Gastroesophageal sphincter (tissue), 4 donors: Measurements from ENCODE around the gene MIEN1. TPM values are rescaled to one million over a fixed set of nuclear protein-coding genes. Genes with fewer than 3 reads are reported as not detected.

ENCODE experiments used
- ATAC-seq: fragments of 150-250 bp; one replicate; pipeline ENCODE4 v1.9.1; 2016; ENCODE audit warnings: mild to moderate bottlenecking, moderate library complexity
- H3K27ac ChIP-seq, 4 donors: fragments of 200-600 bp; sonication (generic) in 3 of 4; 1 replicate in 3 of 4; 2 replicates in 1 of 4; pipeline ENCODE4 v1.5.1; 2016 to 2019
- H3K27me3 ChIP-seq: fragments of 200-600 bp; sonication (generic); one replicate; pipeline ENCODE4 v1.5.1; 2019
- H3K36me3 ChIP-seq, 2 donors: fragments of 200-600 bp; sonication (generic); one replicate each; pipeline ENCODE4 v1.5.1; 2019; ENCODE audit warnings: control low read depth in 1 of 2
- H3K4me1 ChIP-seq, 3 donors: fragments of 200-600 bp; sonication (generic); 1 replicate in 2 of 3; 2 replicates in 1 of 3; pipeline ENCODE4 v1.5.1; 2016 to 2019; ENCODE audit warnings: control low read depth in 2 of 3
- H3K4me3 ChIP-seq, 2 donors: fragments of 200-600 bp; sonication (generic); one replicate each; pipeline ENCODE4 v1.5.1; 2019; ENCODE audit warnings: mild to moderate bottlenecking in 1 of 2, moderate library complexity in 1 of 2
- H3K9me3 ChIP-seq, 3 donors: fragments of 200-600 bp; sonication (generic); one replicate each; pipeline ENCODE4 v1.5.1; 2017 to 2019; ENCODE audit warnings: control low read depth in 2 of 3
- EP300 ChIP-seq: sonication (generic); formaldehyde crosslinking; IDR thresholded peaks from one replicate; pipeline ENCODE4 v1.6.1; 2017; ENCODE audit warnings: antibody characterized with exemption, mild to moderate bottlenecking
- POLR2A ChIP-seq, 2 donors: fragments of 450-650 bp; IDR thresholded peaks; one replicate each; pipeline ENCODE4 v1.6.1; 2017; ENCODE audit warnings: antibody characterized with exemption in 2 of 2, mild to moderate bottlenecking in 2 of 2, moderate library complexity in 1 of 2
- POLR2AphosphoS5 ChIP-seq: sonication (generic); formaldehyde crosslinking; IDR thresholded peaks from one replicate; pipeline ENCODE4 v1.6.1; 2017; ENCODE audit warnings: antibody characterized with exemption
- WGBS, 2 donors: methylation state at CpG; one replicate each; pipeline ENCODE4 v1.1.5; 2018; ENCODE audit warnings: low coverage in 1 of 2; 5-methylcytosine and 5-hydroxymethylcytosine counted together
- total RNA-seq, 4 donors: library from RNA; depleted of rRNA; stranded (reverse); fragments of >200 nt; gene quantifications; one replicate each; pipeline ENCODE4 v1.1.0, GENCODE V29; 2016
- TF ChIP-seq, protein P1 (sequence below), 4 experiments: fragments of 200-600 bp in 2 of 4; fragments of 450-650 bp in 2 of 4; sonication (generic) in 1 of 4; IDR thresholded peaks; one replicate each; pipeline ENCODE4 v1.5.1; 2017 to 2019; ENCODE audit warnings: antibody characterized with exemption in 4 of 4, mild to moderate bottlenecking in 2 of 4, moderate library complexity in 2 of 4

MIEN1 gene
- total RNA-seq, 4 donors from 2014 or later = 39.4 to 72.4 (median 45.2) TPM

DNA sequence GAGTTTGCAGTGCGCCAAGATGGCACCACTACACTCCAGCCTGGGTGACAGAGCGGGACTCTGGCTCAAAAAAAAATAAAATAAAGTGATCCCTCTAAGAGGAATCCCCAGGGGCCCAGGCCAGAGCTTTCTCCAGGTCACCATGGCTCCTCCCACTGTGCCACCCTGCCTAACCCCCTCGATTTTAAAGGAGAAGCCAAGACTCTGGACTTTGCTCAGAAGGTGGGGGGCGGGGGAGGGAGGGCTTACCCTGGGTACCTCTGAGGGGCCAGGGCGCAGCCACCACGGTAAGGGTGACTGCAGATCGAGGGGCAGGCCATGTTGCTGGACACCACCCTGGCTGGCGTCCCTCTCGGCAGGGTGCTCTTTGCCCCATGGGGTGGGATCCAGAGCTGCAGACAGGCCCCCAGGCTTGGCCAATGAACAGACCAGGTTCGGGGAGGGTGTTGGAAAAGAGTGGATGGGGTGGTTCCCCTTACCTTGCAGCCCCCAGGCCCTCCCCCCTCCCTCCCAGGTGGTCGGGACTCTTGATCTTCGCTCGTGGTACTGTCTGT lies 7.0 kb upstream of the MIEN1 start:
- Histone ChIP-seq H3K27ac (no peak overlapping the region), H3K27me3 (peaks cover 69% of the 10 kb centered on the region), H3K4me3 (no peak overlapping the region), H3K36me3 (no peaks in the 10 kb centered on the region), H3K4me1 (peaks cover 0 to 34% (median 23%) of the 10 kb centered on the region in 3 donors), H3K9me3 (no peaks in the 10 kb centered on the region)
- TF ChIP-seq, protein P1, sequence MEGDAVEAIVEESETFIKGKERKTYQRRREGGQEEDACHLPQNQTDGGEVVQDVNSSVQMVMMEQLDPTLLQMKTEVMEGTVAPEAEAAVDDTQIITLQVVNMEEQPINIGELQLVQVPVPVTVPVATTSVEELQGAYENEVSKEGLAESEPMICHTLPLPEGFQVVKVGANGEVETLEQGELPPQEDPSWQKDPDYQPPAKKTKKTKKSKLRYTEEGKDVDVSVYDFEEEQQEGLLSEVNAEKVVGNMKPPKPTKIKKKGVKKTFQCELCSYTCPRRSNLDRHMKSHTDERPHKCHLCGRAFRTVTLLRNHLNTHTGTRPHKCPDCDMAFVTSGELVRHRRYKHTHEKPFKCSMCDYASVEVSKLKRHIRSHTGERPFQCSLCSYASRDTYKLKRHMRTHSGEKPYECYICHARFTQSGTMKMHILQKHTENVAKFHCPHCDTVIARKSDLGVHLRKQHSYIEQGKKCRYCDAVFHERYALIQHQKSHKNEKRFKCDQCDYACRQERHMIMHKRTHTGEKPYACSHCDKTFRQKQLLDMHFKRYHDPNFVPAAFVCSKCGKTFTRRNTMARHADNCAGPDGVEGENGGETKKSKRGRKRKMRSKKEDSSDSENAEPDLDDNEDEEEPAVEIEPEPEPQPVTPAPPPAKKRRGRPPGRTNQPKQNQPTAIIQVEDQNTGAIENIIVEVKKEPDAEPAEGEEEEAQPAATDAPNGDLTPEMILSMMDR (IDR thresholded peaks at IDR 0.05) = no peak
- TF ChIP-seq EP300 (no peak), POLR2A (IDR thresholded peaks at IDR 0.05) (no peak), POLR2AphosphoS5 (no peak)
- no peak for ATAC-seq
- 100% methylated on average over 2 of the region's 13 CpGs; no CpG with 5 or more reads in 1 of the 2 donors for whole genome bisulfite sequencing, 2 donors

DNA sequence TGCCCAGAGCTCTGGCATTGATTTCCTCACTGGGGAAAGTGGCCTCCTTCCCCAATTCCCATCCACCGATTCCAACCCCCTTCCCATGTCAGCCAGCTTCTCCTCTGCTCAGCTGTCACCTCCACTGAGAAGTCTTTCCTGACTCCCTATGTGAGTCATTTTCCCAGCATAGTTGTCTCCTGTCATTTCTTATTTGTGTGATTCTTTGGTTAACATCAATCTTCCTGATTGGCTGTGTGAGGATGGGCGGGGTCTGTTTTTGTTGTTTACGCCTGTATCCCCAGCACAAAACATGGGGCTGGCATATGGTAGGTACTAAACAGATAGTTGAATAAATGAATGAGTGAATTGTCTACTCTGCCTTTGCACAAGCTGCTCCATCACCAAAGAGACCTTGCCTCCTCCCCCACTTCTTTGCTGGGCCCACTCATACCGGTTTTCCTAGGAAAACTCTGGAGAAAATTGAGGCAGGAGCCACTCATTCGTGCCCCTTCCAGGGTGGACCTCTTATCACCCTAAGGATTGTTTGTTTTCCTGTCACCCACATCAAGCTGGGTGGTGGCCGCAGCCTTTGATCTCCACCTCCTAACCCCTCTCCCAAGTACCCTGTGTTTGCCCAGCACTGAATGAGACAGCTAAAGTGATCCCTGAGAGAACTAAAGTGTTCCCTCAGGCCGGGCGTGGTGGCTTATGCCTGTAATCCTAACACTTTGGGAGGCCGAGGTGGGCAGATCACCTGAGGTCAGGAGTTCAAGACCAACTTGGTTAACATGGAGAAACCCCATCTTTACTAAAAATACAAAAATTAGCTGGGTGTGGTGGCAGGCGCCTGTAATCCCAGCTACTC lies 6.2 kb upstream of the MIEN1 start:
- no peaks in the 10 kb centered on the region for H3K9me3 ChIP-seq
- H3K27ac ChIP-seq = no peak overlapping the region
- ATAC-seq = no peak
- no peak overlapping the region for H3K4me3 ChIP-seq
- WGBS, 2 donors = 69 to 100% methylated on average over 1 to 6 of the region's 10 CpGs
- peaks cover 61% of the 10 kb centered on the region for H3K27me3 ChIP-seq
- no peaks in the 10 kb centered on the region for H3K36me3 ChIP-seq
- peaks cover 0 to 34% (median 23%) of the 10 kb centered on the region in 3 donors for H3K4me1 ChIP-seq
- no peak for TF ChIP-seq EP300

DNA sequence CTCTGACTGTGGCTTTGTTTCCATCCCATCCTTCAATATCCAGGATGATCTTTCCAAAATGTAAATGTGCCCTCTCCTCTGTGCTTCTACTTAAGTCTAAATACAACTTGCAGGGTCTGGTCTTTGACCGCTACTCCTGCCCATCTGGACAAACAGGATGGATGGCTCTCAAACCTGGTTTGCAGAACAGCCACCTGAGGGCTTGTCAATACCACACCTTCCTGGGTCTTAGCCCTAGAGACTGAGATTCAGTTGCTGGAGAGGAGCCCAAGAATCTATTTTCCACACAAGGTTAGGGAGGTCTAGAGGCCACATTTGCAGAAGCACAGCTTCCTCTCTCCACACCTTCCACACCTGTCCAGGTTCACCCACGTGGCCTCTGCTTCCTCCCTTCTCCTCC lies 5.5 kb upstream of the MIEN1 start:
- H3K4me3 ChIP-seq = no peak overlapping the region
- peaks cover 0 to 38% (median 23%) of the 10 kb centered on the region in 3 donors for H3K4me1 ChIP-seq
- WGBS, 2 donors = 42 to 79% methylated on average over 2 of the region's 2 CpGs
- H3K27ac ChIP-seq = no peak overlapping the region
- ATAC-seq = no peak
- H3K27me3 ChIP-seq = peaks cover 55% of the 10 kb centered on the region
- H3K9me3 ChIP-seq = no peaks in the 10 kb centered on the region
- no peaks in the 10 kb centered on the region for H3K36me3 ChIP-seq
- TF ChIP-seq POLR2A (IDR thresholded peaks at IDR 0.05) = no peak
- TF ChIP-seq EP300 = no peak
- no peak for TF ChIP-seq POLR2AphosphoS5
- TF ChIP-seq, protein P1 (IDR thresholded peaks at IDR 0.05) = no peak

DNA sequence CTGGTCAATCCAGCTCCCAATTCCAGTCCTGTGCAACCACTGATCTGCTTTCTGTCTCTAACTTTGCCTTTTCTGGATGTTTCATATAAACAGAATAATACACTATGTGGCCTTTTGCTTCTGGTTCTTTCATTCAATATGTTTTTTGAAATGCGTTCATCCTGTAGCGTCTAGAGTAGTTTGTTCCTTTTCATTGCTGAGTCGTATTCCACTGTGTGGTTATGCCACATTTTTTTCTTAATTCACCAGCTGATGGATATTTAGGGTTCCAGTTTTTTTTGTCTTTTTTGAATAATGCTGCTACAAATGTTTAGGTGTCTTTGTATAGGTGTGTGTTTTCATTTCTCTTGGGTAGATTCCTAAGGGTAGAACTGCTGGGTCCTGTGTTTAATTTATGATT lies 2.3 kb upstream of the MIEN1 start:
- 87 to 100% methylated on average over 3 of the region's 3 CpGs for WGBS, 2 donors
- Histone ChIP-seq H3K4me3 (no peak overlapping the region), H3K27me3 (peaks cover 22% of the 10 kb centered on the region), H3K4me1 (peaks cover 0 to 28% (median 5%) of the 10 kb centered on the region in 3 donors), H3K36me3 (peaks cover 0 to 18% of the 10 kb centered on the region in 2 donors), H3K9me3 (no peaks in the 10 kb centered on the region), H3K27ac (no peak overlapping the region)
- TF ChIP-seq, protein P1 (IDR thresholded peaks at IDR 0.05) = no peak
- no peak for TF ChIP-seq POLR2A (IDR thresholded peaks at IDR 0.05)
- TF ChIP-seq EP300 = no peak
- no peak for TF ChIP-seq POLR2AphosphoS5
- ATAC-seq = no peak

DNA sequence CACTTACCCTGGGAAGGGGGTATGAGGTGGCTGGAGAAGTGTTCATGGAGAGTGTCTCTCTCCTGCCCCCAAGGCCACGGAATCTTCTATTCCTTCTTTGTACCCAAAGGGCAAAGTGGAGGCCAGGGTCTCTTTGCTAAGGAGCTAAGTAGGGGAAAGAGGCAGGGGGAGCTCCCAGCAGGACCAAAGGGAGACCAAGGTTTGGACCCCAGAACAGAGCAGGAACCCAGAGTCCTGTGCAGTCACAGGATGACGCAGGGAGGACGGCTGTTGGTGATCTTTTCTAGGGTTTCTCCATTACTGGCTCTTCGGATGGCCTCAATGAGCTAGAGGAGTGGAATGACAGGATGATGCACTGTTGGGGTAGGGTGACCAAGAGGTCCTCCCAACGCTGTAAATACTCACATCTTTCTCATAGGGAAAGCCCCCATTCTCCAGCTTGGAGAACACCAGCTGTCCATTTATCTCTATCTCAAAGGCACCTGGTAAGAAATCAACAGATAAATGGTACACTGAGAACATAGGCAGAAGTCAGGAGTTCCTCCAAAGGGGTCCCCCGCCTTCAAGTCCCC lies 966 bp downstream of the MIEN1 start:
- Histone ChIP-seq H3K4me3 (peak overlapping the region; percentile 79 to 82), H3K27me3 (no peaks in the 10 kb centered on the region), H3K36me3 (peaks cover 0 to 50% of the 10 kb centered on the region in 2 donors), H3K4me1 (peaks cover 0 to 24% (median 5%) of the 10 kb centered on the region in 3 donors), H3K27ac (peak overlapping the region in 3 of 4 donors; percentile 88 to 94 (median 91)), H3K9me3 (no peaks in the 10 kb centered on the region)
- ATAC-seq = no peak
- 57 to 73% methylated on average over 2 to 3 of the region's 6 CpGs for WGBS, 2 donors
- no peak for TF ChIP-seq POLR2AphosphoS5
- no peak for TF ChIP-seq EP300
- no peak for TF ChIP-seq POLR2A (IDR thresholded peaks at IDR 0.05)
